GM12878 (cell line): ENCODE results near the gene HCFC1. TPM values are rescaled to one million over a fixed set of nuclear protein-coding genes. Genes with fewer than 3 reads are reported as not detected.

ENCODE experiments used
- ATAC-seq: fragments of 200-7000 bp; cut with Tn5 transposase; 3 replicates; pipeline ENCODE4 v1.9.1; 2020; ENCODE audit warnings: mild to moderate bottlenecking, moderate library complexity
- BruUV-seq: library from RNA; stranded (reverse); fragments of 400-500 nt; replicated peaks from 2 replicates; lab custom pipeline; 2021; lab: Mats Ljungman, UMichigan
- CTCF ChIA-PET: fragments of 300-600 bp; sonication (Branson Sonifier 250); formaldehyde crosslinking; extraction: SDS; loops from one replicate; lab custom pipeline; 2021; ENCODE audit warnings: inconsistent platforms; lab: Yijun Ruan, JAX
- POLR2A ChIA-PET: fragments of 350-600 bp; formaldehyde crosslinking; extraction: SDS; loops from one replicate; lab custom pipeline; 2021; ENCODE audit warnings: inconsistent platforms; lab: Charles Lee
- RAD21 ChIA-PET: fragments of 300-600 bp; sonication (Branson Sonifier 250); formaldehyde crosslinking; loops from one replicate; lab custom pipeline; 2023; ENCODE audit warnings: antibody characterized with exemption; ENCODE audit not compliant: unreplicated experiment; lab: Charles Lee
- SMC1A ChIA-PET: fragments of 300-600 bp; sonication (Branson Sonifier 250); formaldehyde crosslinking; loops from one replicate; lab custom pipeline; 2023; ENCODE audit not compliant: unreplicated experiment, uncharacterized antibody; lab: Charles Lee
- DNase-seq: peaks from one replicate; pipeline ENCODE4 v3.0.0-alpha.2; 2011; ENCODE audit warnings: low read depth, low spot score
- FAIRE-seq: peaks from 3 replicates; lab custom pipeline; 2011; peaks lifted over from hg19 to GRCh38; lab: Jason Lieb, UNC
- H2AFZ ChIP-seq: 2 replicates; pipeline ENCODE4 v1.6.0; 2011; ENCODE audit warnings: low read depth, low read length, control low read depth; ENCODE audit not compliant: control insufficient read depth
- H3K27ac ChIP-seq: 2 replicates; pipeline ENCODE4 v1.5.1; 2011; ENCODE audit warnings: control low read depth; ENCODE audit not compliant: control insufficient read depth, insufficient read depth
- H3K27me3 ChIP-seq, 2 experiments: replicated peaks in 1 of 2; 2 replicates each; pipeline versions ENCODE4 v1.6.0 to v1.6.1; 2011; ENCODE audit warnings: low read length in 1 of 2; ENCODE audit not compliant: control insufficient read depth in 2 of 2, insufficient read depth in 2 of 2
- H3K36me3 ChIP-seq, 2 experiments: 2 replicates each; pipeline ENCODE4 v1.5.1; 2011; ENCODE audit warnings: low read length in 1 of 2; ENCODE audit not compliant: control insufficient read depth in 2 of 2, insufficient read depth in 2 of 2
- H3K4me1 ChIP-seq: 2 replicates; pipeline ENCODE4 v1.6.1; 2011; ENCODE audit warnings: mild to moderate bottlenecking, low read length, moderate library complexity, mixed read lengths; ENCODE audit not compliant: control insufficient read depth, insufficient read depth
- H3K4me2 ChIP-seq: 2 replicates; pipeline ENCODE4 v1.6.0; 2011; ENCODE audit warnings: control low read depth; ENCODE audit not compliant: control insufficient read depth, insufficient read depth
- H3K4me3 ChIP-seq: fragments of 200-600 bp; sonication (generic); 2 replicates; pipeline ENCODE4 v1.5.1; 2016
- H3K79me2 ChIP-seq: 2 replicates; pipeline ENCODE4 v1.6.0; 2011; ENCODE audit warnings: low read length; ENCODE audit not compliant: control insufficient read depth, insufficient read depth
- H3K9ac ChIP-seq: 2 replicates; pipeline ENCODE4 v1.8.0; 2011; ENCODE audit warnings: low read length, control low read depth, mixed read lengths; ENCODE audit not compliant: control insufficient read depth, insufficient read depth
- H3K9me3 ChIP-seq: replicated peaks from 3 replicates; pipeline ENCODE4 v1.5.1; 2011; ENCODE audit warnings: mild to moderate bottlenecking, low read length; ENCODE audit not compliant: control insufficient read depth, insufficient read depth
- H4K20me1 ChIP-seq: 2 replicates; pipeline ENCODE4 v1.6.0; 2011; ENCODE audit not compliant: control insufficient read depth, insufficient read depth
- BMI1 ChIP-seq: fragments of 450-650 bp; IDR thresholded peaks from 2 replicates; pipeline ENCODE4 v1.6.1; 2016; ENCODE audit warnings: mild to moderate bottlenecking, moderate library complexity, borderline replicate concordance
- CBFB ChIP-seq: IDR thresholded peaks from 2 replicates; pipeline ENCODE4 v1.6.1; 2016; ENCODE audit warnings: antibody characterized with exemption, low read depth
- CBX5 ChIP-seq: sonication (generic); IDR thresholded peaks from 2 replicates; pipeline ENCODE4 v1.6.1; 2016; ENCODE audit warnings: low read depth, moderate library complexity, mild to moderate bottlenecking, inconsistent platforms
- CHD2 ChIP-seq: IDR thresholded peaks from 2 replicates; pipeline ENCODE4 v1.6.1; 2011; ENCODE audit warnings: low read depth, low read length, improper control_type of control experiment, borderline replicate concordance
- E2F4 ChIP-seq: IDR thresholded peaks from 2 replicates; pipeline ENCODE4 v1.6.1; 2012; ENCODE audit warnings: low read depth, low read length, improper control_type of control experiment
- E2F8 ChIP-seq: fragments of 450-650 bp; IDR thresholded peaks from 2 replicates; pipeline ENCODE4 v1.6.1; 2018; ENCODE audit warnings: mild to moderate bottlenecking, low read depth, moderate library complexity; ENCODE audit not compliant: partially characterized antibody
- EP300 ChIP-seq, 2 experiments: fragments of 150-350 bp in 1 of 2; IDR thresholded peaks; 2 replicates each; pipeline ENCODE4 v1.6.1; 2011 to 2012; ENCODE audit warnings: low read depth in 2 of 2, low read length in 2 of 2, borderline replicate concordance in 1 of 2, improper control_type of control experiment in 1 of 2, inconsistent platforms in 1 of 2; ENCODE audit not compliant: control insufficient read depth in 1 of 2
- FOXK2 ChIP-seq: fragments of 450-650 bp; IDR thresholded peaks from 2 replicates; pipeline ENCODE4 v1.6.1; 2017; ENCODE audit warnings: mild to moderate bottlenecking, moderate library complexity
- IKZF1 ChIP-seq: fragments of 450-650 bp; conservative IDR thresholded peaks from 2 replicates; pipeline ENCODE4 v1.6.1; 2017; ENCODE audit warnings: antibody characterized with exemption, mild to moderate bottlenecking
- IRF4 ChIP-seq: IDR thresholded peaks from 2 replicates; pipeline ENCODE4 v1.6.1; 2011; ENCODE audit warnings: low read depth, low read length
- MEF2A ChIP-seq: IDR thresholded peaks from 2 replicates; pipeline ENCODE4 v1.6.1; 2011; ENCODE audit warnings: low read depth, mild to moderate bottlenecking, low read length, moderate library complexity; ENCODE audit not compliant: insufficient read depth
- MEF2B ChIP-seq: fragments of 450-650 bp; IDR thresholded peaks from 2 replicates; pipeline ENCODE4 v1.6.1; 2018; ENCODE audit warnings: mild to moderate bottlenecking, moderate library complexity; ENCODE audit not compliant: partially characterized antibody, poor library complexity, severe bottlenecking
- RFX5 ChIP-seq: IDR thresholded peaks from 2 replicates; pipeline ENCODE4 v1.6.1; 2011; ENCODE audit warnings: low read depth, low read length, improper control_type of control experiment
- whole genome bisulfite sequencing: methylation state at CpG from one replicate; pipeline ENCODE4 v1.1.6; 2016; ENCODE audit warnings: low lambda C conversion rate; ENCODE audit not compliant: insufficient replicate concordance, insufficient coverage; ENCODE audit errors: missing lambda C conversion rate; 5-methylcytosine and 5-hydroxymethylcytosine counted together
- in situ Hi-C: fragments of 300-500 bp; cut with MboI; formaldehyde crosslinking; loops from 9 replicates; pipeline ENCODE4 v1.14.3; 2018; ENCODE audit warnings: mixed read lengths
- intact Hi-C: fragments of 100-400 bp; cut with micrococcal nuclease; formaldehyde crosslinking; loops from one replicate; pipeline ENCODE4 v1.14.2; 2022; ENCODE audit not compliant: unreplicated experiment
- polyA plus RNA-seq, 11 experiments: library from polyadenylated mRNA; depleted of rRNA in 4 of 11; unstranded in 6 of 11; stranded (reverse) in 5 of 11; fragments of >200 nt; fragmentation: Nextera tagmentation in 4 of 11; fragmentation: Illumina TruSeq in 1 of 11; extraction: Ambion mirVana in 4 of 11; extraction: Trizol in 1 of 11; gene quantifications; 1 replicate in 1 of 11; 2 replicates in 10 of 11; pipeline versions ENCODE4 v1.2.1 to v1.2.3, GENCODE V29; 2011 to 2016; ENCODE audit warnings: inconsistent platforms in 2 of 11, missing spikeins in 2 of 11, low read depth in 1 of 11
- total RNA-seq, 4 experiments: library from RNA; depleted of rRNA in 3 of 4; stranded (reverse); fragments of >200 nt in 3 of 4; fragmentation: Illumina TruSeq in 1 of 4; extraction: Trizol in 1 of 4; gene quantifications; 2 replicates each; pipeline versions ENCODE4 v1.2.1 to v1.2.3, GENCODE V29; 2013 to 2021
- TF ChIP-seq, protein P1 (sequence below): fragments of 150-350 bp; IDR thresholded peaks from 2 replicates; pipeline ENCODE4 v1.6.1; 2014; ENCODE audit warnings: mild to moderate bottlenecking, low read depth, low read length
- TF ChIP-seq, protein P2 (sequence below): IDR thresholded peaks from 2 replicates; pipeline ENCODE4 v1.6.1; 2012; ENCODE audit warnings: low read length, inconsistent platforms

The HCFC1 gene
- total and polyA plus RNA-seq, 10 of the 15 experiments (the other 5 are each of a cell fraction or from before 2014, with no cell fraction given): 3.9 to 92.7 (median 23.5) TPM

DNA sequence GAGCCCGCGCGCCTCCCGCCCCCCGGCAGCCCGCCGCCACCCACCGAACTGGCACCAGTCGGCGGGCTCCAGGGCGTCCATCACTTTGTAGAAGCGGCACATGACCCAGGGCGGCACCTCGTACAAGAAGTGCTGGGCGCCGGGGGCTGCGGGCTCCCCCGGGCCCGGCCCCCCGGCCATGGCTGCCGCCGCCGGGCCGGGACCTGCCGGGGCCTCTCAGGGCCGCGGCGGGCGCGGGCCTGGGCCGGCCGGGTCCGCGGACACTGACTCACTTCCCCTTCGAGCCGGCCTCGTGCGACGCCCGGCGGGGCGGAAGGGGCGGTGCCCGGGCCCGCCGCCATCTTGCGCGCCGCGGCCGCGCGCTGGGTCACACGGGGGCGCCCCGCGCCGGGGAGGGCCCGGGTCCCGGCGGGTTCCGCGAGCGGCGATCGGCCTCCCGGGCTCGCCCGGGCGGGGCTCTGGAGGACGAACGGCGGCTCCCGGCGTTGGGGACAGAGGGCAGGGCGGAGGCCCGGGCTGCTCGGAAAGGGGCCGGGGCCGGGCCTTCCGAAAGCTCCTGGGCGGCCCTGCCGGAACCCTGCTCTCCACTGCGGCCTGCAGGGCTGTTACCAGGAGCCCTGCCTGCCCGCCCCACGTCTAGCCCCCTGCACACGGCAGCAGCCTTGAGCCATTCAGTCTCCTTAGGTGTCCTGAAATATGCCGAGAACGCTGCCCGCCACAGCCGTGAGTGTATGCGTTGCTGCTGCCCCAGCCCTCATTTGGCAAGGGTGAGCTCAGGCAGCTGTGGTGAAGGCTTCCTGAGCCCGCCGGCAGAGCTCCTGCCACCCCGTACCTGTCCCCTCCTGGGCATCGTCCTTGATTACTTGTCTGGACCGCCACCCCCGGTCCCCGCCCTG, 48.3 kb upstream of the HCFC1 start, which contains the start of gene IRAK1:
IRAK1 (minus strand) TSS at position 270 of the 896 bp plus-strand sequence; CDS start at position 180, 90 bp downstream.
- peak within 1 kb of the TSS; percentile 82 for H3K27ac ChIP-seq
- H3K9ac ChIP-seq: peak within 1 kb of the TSS; percentile 86
- no peak for FAIRE-seq
- SMC1A ChIA-PET: interaction anchor here (0.7 to 1.7 kb wide), 6 partner anchors 16 to 96 kb away, joined by 3 to 10 read pairs (median 4); partner anchors contain the start of gene HCFC1
- H3K4me2 ChIP-seq: peak within 1 kb of the TSS; percentile 90
- H2AFZ ChIP-seq: no peak within 1 kb of the TSS; the same call in 1 of the 2 replicates
- 41% methylated on average over 61 of the region's 99 CpGs for WGBS
- peaks cover 41% of the 10 kb centered on the region for H3K79me2 ChIP-seq
- H3K9me3 ChIP-seq: no peaks in the 10 kb centered on the region
- no peaks in the 10 kb centered on the region for H3K27me3 ChIP-seq
- CTCF ChIA-PET: interaction anchor here (0.6 to 1.4 kb wide), 9 partner anchors 8 to 75 kb away, joined by 3 to 8 read pairs (median 3); partner anchors contain the start of gene RENBP
- H3K4me1 ChIP-seq: peaks cover 11% of the 10 kb centered on the region
- RAD21 ChIA-PET: interaction anchor here (0.9 to 2.1 kb wide), 6 partner anchors 22 to 51 kb away, joined by 3 to 14 read pairs (median 5); partner anchors contain the start of genes HCFC1 and TMEM187
- H4K20me1 ChIP-seq: no peaks in the 10 kb centered on the region
- ATAC-seq: peak; percentile 69
- H3K4me3 ChIP-seq: peak within 1 kb of the TSS; percentile 85
- in situ Hi-C loops (no loop called here), intact Hi-C loops (no loop called here)
- BruUV-seq: no TSS peak
- POLR2A ChIA-PET: interaction anchor here (0.8 to 1.9 kb wide), 8 partner anchors 15 to 226 kb away, joined by 3 to 11 read pairs (median 4); partner anchors contain the start of genes HCFC1, IDH3G and SSR4
- peaks cover 0 to 5% of the 10 kb centered on the region in 2 experiments; a peak in 3 of 4 replicates for H3K36me3 ChIP-seq
- DNase-seq: no peak
- TF ChIP-seq, protein P1, sequence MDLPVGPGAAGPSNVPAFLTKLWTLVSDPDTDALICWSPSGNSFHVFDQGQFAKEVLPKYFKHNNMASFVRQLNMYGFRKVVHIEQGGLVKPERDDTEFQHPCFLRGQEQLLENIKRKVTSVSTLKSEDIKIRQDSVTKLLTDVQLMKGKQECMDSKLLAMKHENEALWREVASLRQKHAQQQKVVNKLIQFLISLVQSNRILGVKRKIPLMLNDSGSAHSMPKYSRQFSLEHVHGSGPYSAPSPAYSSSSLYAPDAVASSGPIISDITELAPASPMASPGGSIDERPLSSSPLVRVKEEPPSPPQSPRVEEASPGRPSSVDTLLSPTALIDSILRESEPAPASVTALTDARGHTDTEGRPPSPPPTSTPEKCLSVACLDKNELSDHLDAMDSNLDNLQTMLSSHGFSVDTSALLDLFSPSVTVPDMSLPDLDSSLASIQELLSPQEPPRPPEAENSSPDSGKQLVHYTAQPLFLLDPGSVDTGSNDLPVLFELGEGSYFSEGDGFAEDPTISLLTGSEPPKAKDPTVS: no peak
- no peak for TF ChIP-seq MEF2B
- no peak for TF ChIP-seq E2F8
- TF ChIP-seq EP300 (IDR thresholded peaks at IDR 0.05; ENCODE audit: borderline replicate concordance in 1 of 2, control insufficient read depth in 1 of 2, low read depth in 2 of 2, low read length in 2 of 2): no peak
- no peak for TF ChIP-seq RFX5
- 0 out of 2 replicates have a peak, but pooled peaks have one; percentile 7 for TF ChIP-seq MEF2A
- no peak for TF ChIP-seq IRF4
- peak; percentile 25 for TF ChIP-seq IKZF1
- TF ChIP-seq CBFB: no peak
- TF ChIP-seq FOXK2: no peak
- no peak for TF ChIP-seq E2F4
- no peak for TF ChIP-seq CHD2
- TF ChIP-seq BMI1: no peak
- no peak for TF ChIP-seq CBX5
- TF ChIP-seq, protein P2, sequence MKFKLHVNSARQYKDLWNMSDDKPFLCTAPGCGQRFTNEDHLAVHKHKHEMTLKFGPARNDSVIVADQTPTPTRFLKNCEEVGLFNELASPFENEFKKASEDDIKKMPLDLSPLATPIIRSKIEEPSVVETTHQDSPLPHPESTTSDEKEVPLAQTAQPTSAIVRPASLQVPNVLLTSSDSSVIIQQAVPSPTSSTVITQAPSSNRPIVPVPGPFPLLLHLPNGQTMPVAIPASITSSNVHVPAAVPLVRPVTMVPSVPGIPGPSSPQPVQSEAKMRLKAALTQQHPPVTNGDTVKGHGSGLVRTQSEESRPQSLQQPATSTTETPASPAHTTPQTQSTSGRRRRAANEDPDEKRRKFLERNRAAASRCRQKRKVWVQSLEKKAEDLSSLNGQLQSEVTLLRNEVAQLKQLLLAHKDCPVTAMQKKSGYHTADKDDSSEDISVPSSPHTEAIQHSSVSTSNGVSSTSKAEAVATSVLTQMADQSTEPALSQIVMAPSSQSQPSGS: no peak
